ENCODE measurements around the gene CYP19A1.

DNA sequence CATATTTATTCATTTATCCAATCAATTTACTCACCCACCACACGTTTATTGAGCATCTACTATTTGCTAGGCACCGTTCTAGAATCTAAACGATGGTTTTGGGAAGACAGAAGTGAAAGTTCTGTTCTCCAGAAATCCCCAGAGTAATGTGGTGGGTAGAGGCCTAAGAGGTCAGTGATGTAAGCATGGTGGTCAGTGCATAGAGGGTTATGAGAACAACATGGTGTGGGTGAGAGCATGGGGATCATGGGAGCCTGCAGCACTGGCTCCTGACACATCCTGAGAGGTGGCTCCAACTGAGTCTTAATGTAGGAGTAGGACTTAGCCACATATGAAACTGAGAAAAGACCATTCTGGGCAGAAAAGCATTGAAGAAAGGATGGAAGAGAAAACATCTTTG lies 158.4 kb downstream of the CYP19A1 start:
- TF ChIP-seq CTCF (IDR thresholded peaks at IDR 0.05; ENCODE audit: low read length) (no peak), EZH2 (IDR thresholded peaks at IDR 0.05; ENCODE audit: borderline replicate concordance, low read length) (no peak)

Measured in OCI-LY1 (cell line).